Upper lobe of right lung (tissue), 1 donor: Measurements from ENCODE around the gene ZWINT. TPM values are rescaled to one million over a fixed set of nuclear protein-coding genes. Genes with fewer than 3 reads are reported as not detected.

Experiments used
- ATAC-seq: fragments of 200-7000 bp; cut with Tn5 transposase; one replicate; pipeline ENCODE4 v1.9.1; 2020; ENCODE audit warnings: mild to moderate bottlenecking, moderate library complexity
- DNase-seq: peaks from one replicate; pipeline ENCODE4 v3.0.0-alpha.2; 2020
- H3K27ac ChIP-seq: fragments of 200-600 bp; one replicate; pipeline ENCODE4 v1.8.0; 2022
- H3K27me3 ChIP-seq: fragments of 200-600 bp; one replicate; pipeline ENCODE4 v1.8.0; 2022; ENCODE audit warnings: mild to moderate bottlenecking
- H3K36me3 ChIP-seq: fragments of 200-600 bp; one replicate; pipeline ENCODE4 v1.8.0; 2022
- H3K4me1 ChIP-seq: fragments of 200-600 bp; one replicate; pipeline ENCODE4 v1.8.0; 2022
- H3K4me3 ChIP-seq: fragments of 200-600 bp; one replicate; pipeline ENCODE4 v1.8.0; 2022; ENCODE audit warnings: mild to moderate bottlenecking
- H3K9me3 ChIP-seq: fragments of 200-600 bp; one replicate; pipeline ENCODE4 v1.8.0; 2022
- intact Hi-C: fragments of 100-400 bp; cut with DNase I; formaldehyde crosslinking; loops from one replicate; pipeline ENCODE4 v1.11.0; 2022
- total RNA-seq: library from RNA; stranded (reverse); fragmentation: NEBNext Ultra II Directional; extraction: Animal tissue kit (Norgen Biotek cat#: 25700); gene quantifications from one replicate; pipeline ENCODE4 v1.2.1, GENCODE V29; 2021
- TF ChIP-seq, protein P1 (sequence below): fragments of 200-600 bp; IDR thresholded peaks from one replicate; pipeline ENCODE4 v1.8.0; 2022; ENCODE audit warnings: antibody characterized with exemption
- donor health status: DM: no; HTN: yes; CAD: no; lungs with severe emphysema.

ZWINT gene
- total RNA-seq, 1 donor from 2014 or later: 3.2 TPM

DNA sequence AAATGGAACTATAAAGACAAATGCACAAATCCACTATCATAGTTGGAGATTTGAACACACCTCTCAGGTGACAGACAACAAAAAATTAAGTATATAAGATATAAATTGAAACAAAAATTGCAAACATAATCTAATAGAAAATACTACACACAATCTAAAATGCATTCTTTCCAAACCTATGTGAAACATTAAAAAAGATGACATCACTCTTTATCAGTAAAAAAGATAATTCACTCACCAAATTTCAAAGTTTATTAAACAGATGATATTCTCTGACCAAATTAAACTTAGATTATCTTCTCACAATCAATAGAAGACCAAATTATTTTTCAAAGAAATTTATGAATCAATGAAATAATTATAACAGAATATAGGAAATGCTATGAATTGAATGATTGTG, 4.0 kb downstream of the ZWINT start:
- H3K4me3 ChIP-seq: no peak overlapping the region
- intact Hi-C loops: no loop called here
- ATAC-seq (no peak), DNase-seq (no peak)
- H3K27me3 ChIP-seq: no peaks in the 10 kb centered on the region
- peaks cover 6% of the 10 kb centered on the region for H3K4me1 ChIP-seq
- TF ChIP-seq, protein P1, sequence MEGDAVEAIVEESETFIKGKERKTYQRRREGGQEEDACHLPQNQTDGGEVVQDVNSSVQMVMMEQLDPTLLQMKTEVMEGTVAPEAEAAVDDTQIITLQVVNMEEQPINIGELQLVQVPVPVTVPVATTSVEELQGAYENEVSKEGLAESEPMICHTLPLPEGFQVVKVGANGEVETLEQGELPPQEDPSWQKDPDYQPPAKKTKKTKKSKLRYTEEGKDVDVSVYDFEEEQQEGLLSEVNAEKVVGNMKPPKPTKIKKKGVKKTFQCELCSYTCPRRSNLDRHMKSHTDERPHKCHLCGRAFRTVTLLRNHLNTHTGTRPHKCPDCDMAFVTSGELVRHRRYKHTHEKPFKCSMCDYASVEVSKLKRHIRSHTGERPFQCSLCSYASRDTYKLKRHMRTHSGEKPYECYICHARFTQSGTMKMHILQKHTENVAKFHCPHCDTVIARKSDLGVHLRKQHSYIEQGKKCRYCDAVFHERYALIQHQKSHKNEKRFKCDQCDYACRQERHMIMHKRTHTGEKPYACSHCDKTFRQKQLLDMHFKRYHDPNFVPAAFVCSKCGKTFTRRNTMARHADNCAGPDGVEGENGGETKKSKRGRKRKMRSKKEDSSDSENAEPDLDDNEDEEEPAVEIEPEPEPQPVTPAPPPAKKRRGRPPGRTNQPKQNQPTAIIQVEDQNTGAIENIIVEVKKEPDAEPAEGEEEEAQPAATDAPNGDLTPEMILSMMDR: no peak
- H3K9me3 ChIP-seq: no peaks in the 10 kb centered on the region
- H3K27ac ChIP-seq: no peak overlapping the region
- H3K36me3 ChIP-seq: no peaks in the 10 kb centered on the region

DNA sequence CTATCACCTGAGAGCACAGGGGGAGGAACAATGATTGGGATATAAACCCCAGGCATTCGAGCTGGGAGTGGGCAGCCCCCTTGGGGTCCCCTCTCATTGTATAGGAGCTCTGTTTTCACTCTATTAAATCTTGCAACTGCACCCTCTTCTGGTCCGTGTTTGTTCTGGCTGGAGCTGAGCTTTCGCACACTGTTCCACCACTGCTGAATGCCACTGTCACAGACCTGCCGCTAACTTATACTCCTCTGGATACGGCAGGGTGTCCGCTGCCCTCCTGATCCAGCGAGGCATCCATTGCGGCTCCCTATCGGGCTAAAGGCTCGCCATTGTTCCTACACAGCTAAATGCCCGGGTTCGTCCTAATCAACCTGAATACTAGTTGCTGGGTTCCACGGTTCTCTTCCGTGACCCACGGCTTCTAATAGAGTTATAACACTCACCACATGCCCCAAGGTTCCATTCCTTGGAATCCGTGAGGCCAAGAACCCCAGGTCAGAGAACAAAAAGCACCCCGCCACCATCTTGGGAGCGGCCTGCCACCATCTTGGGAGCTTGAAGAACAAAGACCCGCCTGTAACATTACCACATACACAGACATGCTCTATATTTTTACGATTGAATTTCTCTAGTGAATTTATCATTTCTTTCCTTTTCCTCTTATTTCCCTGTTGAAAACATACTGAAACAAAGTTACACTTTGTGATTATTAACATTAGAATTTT, 9.0 kb downstream of the ZWINT start:
- intact Hi-C loops: no loop called here
- ATAC-seq: no peak

DNA sequence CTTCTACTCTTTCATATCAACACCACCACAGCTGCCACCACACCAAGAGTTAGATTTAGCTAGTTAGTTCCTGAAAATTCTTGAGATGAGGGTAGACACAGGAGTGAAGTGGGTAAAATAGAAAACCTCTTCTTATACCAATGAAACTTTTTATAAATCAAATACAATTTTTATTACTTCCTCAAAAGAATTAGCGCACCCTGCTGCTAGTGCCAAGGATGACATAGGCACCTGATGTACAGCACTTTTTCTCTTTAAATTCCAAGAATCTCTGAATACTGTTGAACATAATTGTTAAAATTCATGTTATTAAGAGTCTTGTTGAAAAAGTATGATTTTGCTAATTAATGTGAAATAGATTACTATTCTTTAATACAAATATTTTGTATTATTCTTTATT, 11.4 kb downstream of the ZWINT start:
- ATAC-seq (no peak), DNase-seq (no peak)
- H3K4me1 ChIP-seq: no peaks in the 10 kb centered on the region
- no peak overlapping the region for H3K4me3 ChIP-seq
- intact Hi-C loops: no loop called here
- H3K36me3 ChIP-seq: no peaks in the 10 kb centered on the region
- H3K9me3 ChIP-seq: no peaks in the 10 kb centered on the region
- H3K27me3 ChIP-seq: no peaks in the 10 kb centered on the region
- H3K27ac ChIP-seq: no peak overlapping the region
- TF ChIP-seq, protein P1: no peak

More for the DNA sequence above, 9.0 kb downstream of the ZWINT start:
- TF ChIP-seq, protein P1: no peak
- Histone ChIP-seq H3K27ac (no peak overlapping the region), H3K4me1 (no peaks in the 10 kb centered on the region), H3K9me3 (no peaks in the 10 kb centered on the region), H3K36me3 (no peaks in the 10 kb centered on the region), H3K27me3 (no peaks in the 10 kb centered on the region), H3K4me3 (no peak overlapping the region)
- no peak for DNase-seq

- TF ChIP-seq, protein P1: no peak
- Histone ChIP-seq H3K9me3 (no peaks in the 10 kb centered on the region), H3K36me3 (no peaks in the 10 kb centered on the region), H3K27ac (no peak overlapping the region), H3K4me1 (no peaks in the 10 kb centered on the region), H3K27me3 (no peaks in the 10 kb centered on the region), H3K4me3 (no peak overlapping the region)
- DNase-seq (no peak), ATAC-seq (no peak)
- intact Hi-C loops: no loop called here
These were observed 13.0 kb downstream of the ZWINT start for GRCh38 chr10:56348101-56348500.

- intact Hi-C loops: no loop called here
- TF ChIP-seq, protein P1: no peak
- DNase-seq (no peak), ATAC-seq (no peak)
- Histone ChIP-seq H3K4me1 (no peaks in the 10 kb centered on the region), H3K4me3 (no peak overlapping the region), H3K9me3 (no peaks in the 10 kb centered on the region), H3K27me3 (no peaks in the 10 kb centered on the region), H3K36me3 (no peaks in the 10 kb centered on the region), H3K27ac (no peak overlapping the region)
These were observed 14.1 kb downstream of the ZWINT start for GRCh38 chr10:56346845-56347415.
